IMR-90 (cell line): Measurements from ENCODE around the gene JAKMIP1. TPM values are rescaled to one million over a fixed set of nuclear protein-coding genes. Genes with fewer than 3 reads are reported as not detected.

ENCODE experiments used
- ATAC-seq: fragments of 200-7000 bp; cut with Tn5 transposase; 2 replicates; pipeline ENCODE4 v1.9.1; 2020; ENCODE audit warnings: low read depth, mild to moderate bottlenecking, moderate library complexity
- BruUV-seq: library from RNA; stranded (reverse); fragments of 400-500 nt; replicated peaks from 2 replicates; lab custom pipeline; 2021; lab: Mats Ljungman, UMichigan
- CTCF ChIA-PET: fragments of 300-600 bp; formaldehyde crosslinking; extraction: SDS; loops from one replicate; lab custom pipeline; 2021; ENCODE audit warnings: antibody characterized with exemption; lab: Yijun Ruan, JAX
- POLR2A ChIA-PET: fragments of 300-600 bp; sonication (Branson Sonifier 250); formaldehyde crosslinking; loops from one replicate; lab custom pipeline; 2022; ENCODE audit warnings: antibody characterized with exemption; ENCODE audit not compliant: unreplicated experiment; lab: Charles Lee
- DNase-seq: peaks from one replicate; pipeline ENCODE4 v3.0.0; 2013
- H2AFZ ChIP-seq: replicated peaks from 2 replicates; pipeline ENCODE3; 2013; ENCODE audit warnings: low read length, mild to moderate bottlenecking; ENCODE audit not compliant: poor library complexity
- H2AK5ac ChIP-seq: 2 replicates; pipeline ENCODE4 v1.6.1; 2013; ENCODE audit warnings: low read depth, low read length, inconsistent platforms
- H2AK9ac ChIP-seq: replicated peaks from 2 replicates; pipeline ENCODE3; 2013; ENCODE audit warnings: mild to moderate bottlenecking, low read depth, low read length, moderate library complexity; ENCODE audit not compliant: poor library complexity
- H2BK120ac ChIP-seq: 2 replicates; pipeline ENCODE4 v1.6.1; 2013; ENCODE audit warnings: low read depth, low read length, inconsistent platforms
- H2BK15ac ChIP-seq: 3 replicates; pipeline ENCODE4 v1.6.1; 2013; ENCODE audit warnings: low read depth, low read length, inconsistent platforms
- H2BK20ac ChIP-seq: 2 replicates; pipeline ENCODE4 v1.6.1; 2013; ENCODE audit warnings: low read depth, mild to moderate bottlenecking, inconsistent platforms, low read length, moderate library complexity
- H2BK5ac ChIP-seq: 2 replicates; pipeline ENCODE4 v1.6.1; 2013; ENCODE audit warnings: mild to moderate bottlenecking, low read depth, low read length, inconsistent platforms; ENCODE audit not compliant: poor library complexity, severe bottlenecking
- H3K14ac ChIP-seq: replicated peaks from 2 replicates; pipeline ENCODE4 v1.6.1; 2013; ENCODE audit warnings: low read depth, low read length, inconsistent platforms
- H3K18ac ChIP-seq: 2 replicates; pipeline ENCODE4 v1.6.1; 2013; ENCODE audit warnings: low read depth, low read length, control low read depth
- H3K23ac ChIP-seq: 2 replicates; pipeline ENCODE4 v1.6.1; 2013; ENCODE audit warnings: low read depth, low read length, inconsistent platforms
- H3K27ac ChIP-seq: 2 replicates; pipeline ENCODE4 v1.5.1; 2013; ENCODE audit warnings: mild to moderate bottlenecking, control low read depth, low read length; ENCODE audit not compliant: insufficient read depth
- H3K27me3 ChIP-seq: 2 replicates; pipeline ENCODE4 v1.6.1; 2013; ENCODE audit warnings: low read length; ENCODE audit not compliant: control insufficient read depth, insufficient read depth
- H3K36me3 ChIP-seq: 2 replicates; pipeline ENCODE4 v1.6.1; 2013; ENCODE audit warnings: low read length, mixed read lengths; ENCODE audit not compliant: control insufficient read depth, insufficient read depth
- H3K4ac ChIP-seq: 2 replicates; pipeline ENCODE4 v1.6.1; 2013; ENCODE audit warnings: low read depth, low read length, inconsistent platforms
- H3K4me1 ChIP-seq: 2 replicates; pipeline ENCODE4 v1.6.1; 2013; ENCODE audit warnings: low read length, mixed read lengths; ENCODE audit not compliant: control insufficient read depth, insufficient read depth
- H3K4me2 ChIP-seq: 2 replicates; pipeline ENCODE4 v1.6.1; 2013; ENCODE audit warnings: low read depth, mild to moderate bottlenecking, control low read depth, low read length, moderate library complexity
- H3K4me3 ChIP-seq: 2 replicates; pipeline ENCODE4 v1.5.1; 2013; ENCODE audit warnings: low read depth, mild to moderate bottlenecking, control low read depth, low read length, moderate library complexity; ENCODE audit not compliant: insufficient read depth
- H3K56ac ChIP-seq: 2 replicates; pipeline ENCODE4 v1.6.1; 2013; ENCODE audit warnings: low read length, inconsistent platforms; ENCODE audit not compliant: insufficient read depth; ENCODE audit errors: extremely low read depth
- H3K79me1 ChIP-seq, 2 experiments: 2 replicates each; pipeline ENCODE4 v1.6.1; 2013; ENCODE audit warnings: low read length in 2 of 2, inconsistent platforms in 1 of 2, low read depth in 1 of 2
- H3K9ac ChIP-seq: 2 replicates; pipeline ENCODE4 v1.6.1; 2013; ENCODE audit warnings: low read depth, low read length, control low read depth
- H3K9me1 ChIP-seq: 2 replicates; pipeline ENCODE4 v1.6.1; 2013; ENCODE audit warnings: low read length, inconsistent platforms; ENCODE audit not compliant: insufficient read depth
- H3K9me3 ChIP-seq: 2 replicates; pipeline ENCODE4 v1.6.1; 2013; ENCODE audit warnings: low read length; ENCODE audit not compliant: control insufficient read depth, insufficient read depth
- H4K20me1 ChIP-seq: 2 replicates; pipeline ENCODE4 v1.6.1; 2013; ENCODE audit warnings: low read length, inconsistent platforms; ENCODE audit not compliant: insufficient read depth
- H4K5ac ChIP-seq: 2 replicates; pipeline ENCODE4 v1.6.1; 2013; ENCODE audit warnings: mild to moderate bottlenecking, low read depth, low read length, control low read depth
- H4K8ac ChIP-seq, 2 experiments: 2 replicates each; pipeline ENCODE4 v1.6.1; 2013; ENCODE audit warnings: low read depth in 2 of 2, low read length in 2 of 2, control low read depth in 1 of 2, inconsistent platforms in 1 of 2
- H4K91ac ChIP-seq: 2 replicates; pipeline ENCODE4 v1.6.1; 2013; ENCODE audit warnings: low read depth, low read length, inconsistent platforms; ENCODE audit not compliant: insufficient read depth
- WGBS, 2 experiments: methylation state at CpG; one replicate each; pipeline versions ENCODE4 v1.1.5 to v1.1.7; 2013; ENCODE audit warnings: missing lambda C conversion rate in 2 of 2; ENCODE audit not compliant: insufficient read length in 1 of 2; ENCODE audit errors: extremely low coverage in 2 of 2; 5-methylcytosine and 5-hydroxymethylcytosine counted together
- dilution Hi-C: fragments of 300-500 bp; cut with HindIII; formaldehyde crosslinking; loops from one replicate; pipeline ENCODE4 v1.14.3; 2018; ENCODE audit warnings: low sequenced_read_pairs; ENCODE audit not compliant: unreplicated experiment
- in situ Hi-C: fragments of 300-500 bp; cut with MboI; formaldehyde crosslinking; loops from 3 replicates; pipeline ENCODE4 v1.14.3; 2019; ENCODE audit warnings: low sequenced_read_pairs, inconsistent platforms, mixed read lengths
- intact Hi-C: fragments of 100-400 bp; cut with micrococcal nuclease; formaldehyde crosslinking; loops from 2 replicates; pipeline ENCODE4 v1.10.0; 2022
- polyA plus RNA-seq, 3 experiments: library from polyadenylated mRNA; depleted of rRNA; stranded (reverse); fragments of >200 nt; gene quantifications; 2 replicates each; pipeline ENCODE4 v1.2.3, GENCODE V29; 2012; ENCODE audit warnings: low replicate concordance in 1 of 3
- total RNA-seq: library from RNA; depleted of rRNA; stranded (reverse); fragments of >200 nt; gene quantifications from 2 replicates; pipeline ENCODE4 v1.2.3, GENCODE V29; 2012
- TF ChIP-seq, protein P1 (sequence below): conservative IDR thresholded peaks from 2 replicates; pipeline ENCODE4 v1.5.1; 2012; ENCODE audit warnings: mild to moderate bottlenecking, low read depth, low read length, improper control_type of control experiment
- TF ChIP-seq, protein P2 (sequence below): fragments of 150-350 bp; IDR thresholded peaks from 2 replicates; pipeline ENCODE4 v1.6.1; 2017; ENCODE audit warnings: mild to moderate bottlenecking, antibody characterized with exemption, low read length, low read depth

Gene JAKMIP1
- total and polyA plus RNA-seq, 2 of the 4 experiments (the other 2 are of a cell fraction): not detected

DNA sequence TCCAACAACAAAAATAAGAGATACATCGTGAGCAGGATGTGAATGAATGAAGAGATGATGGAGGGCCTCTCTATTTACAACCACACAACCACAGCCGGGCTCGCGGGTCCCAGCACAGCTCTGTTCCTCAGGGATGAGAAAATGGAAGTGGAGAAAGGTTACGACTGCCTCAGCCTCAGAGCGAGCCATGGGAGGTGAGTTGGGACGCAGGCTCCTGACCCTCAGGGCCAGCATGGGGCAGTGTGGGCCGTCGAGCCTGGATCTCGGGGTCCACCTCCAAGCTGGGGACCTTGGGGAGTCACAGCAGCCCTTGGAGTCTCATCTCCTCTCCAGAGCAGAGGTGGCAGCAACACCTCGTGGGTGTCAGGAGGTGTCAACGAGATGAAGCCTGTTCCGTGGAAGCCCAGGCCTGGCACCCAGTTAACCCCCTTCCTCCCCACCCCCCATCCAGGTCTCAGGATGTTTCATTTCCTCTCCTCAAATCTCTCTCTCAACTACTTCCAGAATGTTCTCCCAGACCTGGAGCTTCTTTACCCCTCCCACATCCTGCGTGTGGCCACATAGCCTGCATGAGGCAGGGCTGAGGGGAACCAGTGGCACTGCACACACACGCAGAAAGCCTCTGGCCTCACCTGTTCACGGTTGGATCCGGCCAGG is 208.1 kb downstream of the JAKMIP1 start:
- H3K36me3 ChIP-seq: no peaks in the 10 kb centered on the region
- no peaks in the 10 kb centered on the region for H3K9me1 ChIP-seq
- H4K5ac ChIP-seq: no peak overlapping the region
- intact Hi-C loops (no loop called here), in situ Hi-C loops (loop anchor here (10.0 kb wide), 1 partner anchor 333 kb away; no protein-coding TSS in a partner anchor), dilution Hi-C loops (no loop called here)
- H3K9ac ChIP-seq: no peak overlapping the region
- H3K4me1 ChIP-seq: no peaks in the 10 kb centered on the region
- H3K4me2 ChIP-seq: no peak overlapping the region
- H3K27ac ChIP-seq: no peak overlapping the region
- no peak overlapping the region for H2BK15ac ChIP-seq
- no peak overlapping the region for H2BK20ac ChIP-seq
- H2BK120ac ChIP-seq: no peak overlapping the region
- no peaks in the 10 kb centered on the region for H3K79me1 ChIP-seq
- no TSS peak for BruUV-seq
- H3K56ac ChIP-seq: no peak overlapping the region
- H3K4ac ChIP-seq: no peak overlapping the region
- ChIA-PET CTCF (no interaction called here), POLR2A (no interaction called here)
- H3K4me3 ChIP-seq: no peak overlapping the region
- no peak overlapping the region for H4K91ac ChIP-seq
- 44% methylated on average over 6 of the region's 17 CpGs; no CpG with 5 or more reads in 1 of the 2 experiments for WGBS, 2 experiments
- ATAC-seq: no peak
- no peak overlapping the region for H4K8ac ChIP-seq
- no peak overlapping the region for H3K18ac ChIP-seq
- H2AK5ac ChIP-seq: no peak overlapping the region
- no peak overlapping the region for H3K14ac ChIP-seq
- H3K23ac ChIP-seq: no peak overlapping the region
- no peak overlapping the region for H2BK5ac ChIP-seq
- no peaks in the 10 kb centered on the region; the same call in none of the 2 replicates for H3K27me3 ChIP-seq
- H3K9me3 ChIP-seq: no peaks in the 10 kb centered on the region
- DNase-seq: no peak
- TF ChIP-seq, protein P1, sequence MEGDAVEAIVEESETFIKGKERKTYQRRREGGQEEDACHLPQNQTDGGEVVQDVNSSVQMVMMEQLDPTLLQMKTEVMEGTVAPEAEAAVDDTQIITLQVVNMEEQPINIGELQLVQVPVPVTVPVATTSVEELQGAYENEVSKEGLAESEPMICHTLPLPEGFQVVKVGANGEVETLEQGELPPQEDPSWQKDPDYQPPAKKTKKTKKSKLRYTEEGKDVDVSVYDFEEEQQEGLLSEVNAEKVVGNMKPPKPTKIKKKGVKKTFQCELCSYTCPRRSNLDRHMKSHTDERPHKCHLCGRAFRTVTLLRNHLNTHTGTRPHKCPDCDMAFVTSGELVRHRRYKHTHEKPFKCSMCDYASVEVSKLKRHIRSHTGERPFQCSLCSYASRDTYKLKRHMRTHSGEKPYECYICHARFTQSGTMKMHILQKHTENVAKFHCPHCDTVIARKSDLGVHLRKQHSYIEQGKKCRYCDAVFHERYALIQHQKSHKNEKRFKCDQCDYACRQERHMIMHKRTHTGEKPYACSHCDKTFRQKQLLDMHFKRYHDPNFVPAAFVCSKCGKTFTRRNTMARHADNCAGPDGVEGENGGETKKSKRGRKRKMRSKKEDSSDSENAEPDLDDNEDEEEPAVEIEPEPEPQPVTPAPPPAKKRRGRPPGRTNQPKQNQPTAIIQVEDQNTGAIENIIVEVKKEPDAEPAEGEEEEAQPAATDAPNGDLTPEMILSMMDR: no peak
- TF ChIP-seq, protein P2, sequence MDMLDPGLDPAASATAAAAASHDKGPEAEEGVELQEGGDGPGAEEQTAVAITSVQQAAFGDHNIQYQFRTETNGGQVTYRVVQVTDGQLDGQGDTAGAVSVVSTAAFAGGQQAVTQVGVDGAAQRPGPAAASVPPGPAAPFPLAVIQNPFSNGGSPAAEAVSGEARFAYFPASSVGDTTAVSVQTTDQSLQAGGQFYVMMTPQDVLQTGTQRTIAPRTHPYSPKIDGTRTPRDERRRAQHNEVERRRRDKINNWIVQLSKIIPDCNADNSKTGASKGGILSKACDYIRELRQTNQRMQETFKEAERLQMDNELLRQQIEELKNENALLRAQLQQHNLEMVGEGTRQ: no peak
- no peaks in the 10 kb centered on the region for H4K20me1 ChIP-seq
- H2AK9ac ChIP-seq: peak overlapping the region; percentile 55
- H2AFZ ChIP-seq: peak overlapping the region; percentile 58
